ENCODE measurements around the gene FMOD. TPM values are rescaled to one million over a fixed set of nuclear protein-coding genes. Genes with fewer than 3 reads are reported as not detected.

FMOD gene
- total and polyA plus RNA-seq, 4 donors = 21.8 to 140 (median 81.7) TPM

Small RNA genes within 50 kb of the gene (small RNA-seq; reads per million reads assigned to genes)
- gene AL359837.1 (ENCODE audit: low replicate concordance) (not detected), gene RNU6-487P (ENCODE audit: low replicate concordance) (not detected)

Other genes starting within 250 kb of the FMOD start
- 10 to 100 TPM in 1 of 2 donors, 1 to 10 TPM in 1; 3.1 to 11.7 TPM for gene ADORA1, start 223.4 kb downstream of the FMOD start, total RNA-seq
- 10 to 100 TPM; 28.8 to 29.7 TPM for gene ADORA1, start 223.4 kb downstream of the FMOD start, polyA plus RNA-seq (ENCODE audit: insufficient read length in 2 of 2)
- under 1 TPM in 1 of 2 donors, not detected in 1; 0.06 TPM for gene MYBPH, start 175.3 kb downstream of the FMOD start, total RNA-seq
- gene MYBPH, start 175.3 kb downstream of the FMOD start, polyA plus RNA-seq (ENCODE audit: insufficient read length in 2 of 2) = under 1 TPM; 0.24 to 0.35 TPM
- gene CHI3L1, start 164.4 kb downstream of the FMOD start, total RNA-seq = 10 to 100 TPM in 1 of 2 donors, 1 to 10 TPM in 1; 1.1 to 14.2 TPM
- gene CHI3L1, start 164.4 kb downstream of the FMOD start, polyA plus RNA-seq (ENCODE audit: insufficient read length in 2 of 2) = 1 to 10 TPM; 1.7 to 2.0 TPM
- gene CHIT1, start 121.4 kb downstream of the FMOD start, total RNA-seq = under 1 TPM; 0.55 to 0.79 TPM
- 1 to 10 TPM in 1 of 2 donors, under 1 TPM in 1; 0.69 to 3.3 TPM for gene CHIT1, start 121.4 kb downstream of the FMOD start, polyA plus RNA-seq (ENCODE audit: insufficient read length in 2 of 2)
- gene BTG2, start 45.6 kb downstream of the FMOD start, total RNA-seq = 10 to 100 TPM; 37.1 to 39.1 TPM
- gene BTG2, start 45.6 kb downstream of the FMOD start, polyA plus RNA-seq (ENCODE audit: insufficient read length in 2 of 2) = 10 to 100 TPM; 28.4 to 39.5 TPM
- gene PRELP, start 124.7 kb upstream of the FMOD start, total RNA-seq = 1 to 10 TPM; 3.7 to 4.4 TPM
- gene PRELP, start 124.7 kb upstream of the FMOD start, polyA plus RNA-seq (ENCODE audit: insufficient read length in 2 of 2) = 1 to 10 TPM; 3.4 to 8.0 TPM
- gene OPTC, start 143.0 kb upstream of the FMOD start, total RNA-seq = not detected
- not detected for gene OPTC, start 143.0 kb upstream of the FMOD start, polyA plus RNA-seq (ENCODE audit: insufficient read length in 2 of 2)